WERI-Rb-1 (cell line): Measurements from ENCODE around the gene TUBA3D.
A peak's percentile ranks its signal among the peaks of the same experiment; 100 is the strongest.
"Not testable (repeated sequence)": the region's sequence is repeated elsewhere in the genome, so short reads cannot be mapped to it uniquely, and the experiment has no call there.

Source experiments
- DNase-seq: peaks from one replicate; pipeline ENCODE4 v3.0.0-alpha.2; 2020
- H3K27ac ChIP-seq: fragments of 250-450 bp; sonication (Bioruptor Pico); 2 replicates; pipeline ENCODE4 v1.5.1; 2020; ENCODE audit warnings: mild to moderate bottlenecking, moderate library complexity
- H3K27me3 ChIP-seq: fragments of 250-450 bp; sonication (Bioruptor Pico); 2 replicates; pipeline ENCODE4 v1.5.1; 2021; ENCODE audit warnings: mild to moderate bottlenecking, low read depth, moderate library complexity; ENCODE audit not compliant: insufficient read depth, severe bottlenecking
- H3K36me3 ChIP-seq: fragments of 250-450 bp; sonication (Bioruptor Pico); 2 replicates; pipeline ENCODE4 v1.5.1; 2020; ENCODE audit warnings: mild to moderate bottlenecking, moderate library complexity
- H3K4me3 ChIP-seq: 2 replicates; pipeline ENCODE4 v1.5.1; 2011; ENCODE audit warnings: low read depth, mild to moderate bottlenecking, control low read depth, low read length
- H3K9me3 ChIP-seq: fragments of 250-450 bp; sonication (Bioruptor Pico); 2 replicates; pipeline ENCODE4 v1.5.1; 2021; ENCODE audit warnings: mild to moderate bottlenecking, moderate library complexity; ENCODE audit not compliant: severe bottlenecking
- CTCF ChIP-seq: IDR thresholded peaks from 2 replicates; pipeline ENCODE4 v1.5.1; 2011; ENCODE audit warnings: low read depth, mild to moderate bottlenecking, control low read depth, inconsistent platforms, low read length

TUBA3D gene

GRCh38 chr2:131504082-131504750 lies 28.3 kb downstream of the TUBA3D start:
- H3K4me3 ChIP-seq, DNase-seq, H3K9me3 ChIP-seq, H3K27me3 ChIP-seq, H3K27ac ChIP-seq: not testable (repeated sequence)
- peaks cover 11% of the 10 kb centered on the region for H3K36me3 ChIP-seq

- H3K27ac ChIP-seq = no peak overlapping the region
- H3K27me3 ChIP-seq = no peaks in the 10 kb centered on the region
- H3K9me3 ChIP-seq = no peaks in the 10 kb centered on the region
- peaks cover 8% of the 10 kb centered on the region for H3K36me3 ChIP-seq
- no peak for TF ChIP-seq CTCF
- no peak for DNase-seq
- H3K4me3 ChIP-seq = no peak overlapping the region
Observed at GRCh38 chr2:131509615-131510014, 33.7 kb downstream of the TUBA3D start.

- H3K27ac ChIP-seq, H3K27me3 ChIP-seq, H3K36me3 ChIP-seq, DNase-seq, H3K4me3 ChIP-seq, H3K9me3 ChIP-seq: not testable (repeated sequence)
Observed at GRCh38 chr2:131511291-131511968, 35.5 kb downstream of the TUBA3D start.

- not testable (repeated sequence) for H3K36me3 ChIP-seq, H3K27ac ChIP-seq, H3K9me3 ChIP-seq, H3K27me3 ChIP-seq, H3K4me3 ChIP-seq, DNase-seq
Observed at GRCh38 chr2:131511969-131512870, 36.3 kb downstream of the TUBA3D start.

GRCh38 chr2:131514408-131515166 lies 38.7 kb downstream of the TUBA3D start:
- H3K27me3 ChIP-seq, H3K27ac ChIP-seq, DNase-seq, H3K9me3 ChIP-seq, H3K4me3 ChIP-seq, H3K36me3 ChIP-seq: not testable (repeated sequence)

- H3K27me3 ChIP-seq, H3K27ac ChIP-seq, DNase-seq, H3K4me3 ChIP-seq, H3K36me3 ChIP-seq, H3K9me3 ChIP-seq: not testable (repeated sequence)
Observed at GRCh38 chr2:131515235-131515634, 39.3 kb downstream of the TUBA3D start.

- no peak for DNase-seq
- Histone ChIP-seq H3K27me3 (no peaks in the 10 kb centered on the region), H3K36me3 (no peaks in the 10 kb centered on the region), H3K4me3 (no peak overlapping the region), H3K27ac (no peak overlapping the region), H3K9me3 (no peaks in the 10 kb centered on the region)
- TF ChIP-seq CTCF = no peak
Observed at GRCh38 chr2:131516011-131516410, 40.1 kb downstream of the TUBA3D start.

- H3K27me3 ChIP-seq, H3K27ac ChIP-seq, H3K36me3 ChIP-seq, H3K9me3 ChIP-seq, H3K4me3 ChIP-seq: not testable (repeated sequence)
- peak; percentile 55 for TF ChIP-seq CTCF
- DNase-seq = peak; percentile 50
Observed at GRCh38 chr2:131516621-131517020, 40.7 kb downstream of the TUBA3D start.
